AG04450 (cell line): ENCODE measurements around the gene SMARCC2. TPM values are rescaled to one million over a fixed set of nuclear protein-coding genes. Genes with fewer than 3 reads are reported as not detected.
"Not testable (repeated sequence)": the region's sequence is repeated elsewhere in the genome, so short reads cannot be mapped to it uniquely, and the experiment has no call there.

Experiments used
- CTCF ChIA-PET: fragments of 300-600, 350-600 bp; formaldehyde crosslinking; extraction: SDS; loops from one replicate; lab custom pipeline; 2022; ENCODE audit warnings: antibody characterized with exemption, inconsistent platforms; lab: Charles Lee
- POLR2A ChIA-PET: fragments of 350-600 bp; formaldehyde crosslinking; extraction: SDS; loops from one replicate; lab custom pipeline; 2021; ENCODE audit warnings: antibody characterized with exemption, inconsistent platforms; lab: Yijun Ruan, JAX
- DNase-seq: peaks from one replicate; pipeline ENCODE4 v3.0.0-alpha.2; 2011; ENCODE audit warnings: low read depth, low spot score
- H3K27ac ChIP-seq: one replicate; pipeline ENCODE4 v1.5.1; 2012; ENCODE audit warnings: low read depth, low read length, control low read depth
- H3K27me3 ChIP-seq: one replicate; pipeline ENCODE4 v1.6.0; 2012; ENCODE audit warnings: low read length; ENCODE audit not compliant: control insufficient read depth, insufficient read depth
- H3K4me3 ChIP-seq: 2 replicates; pipeline ENCODE4 v1.5.1; 2011; ENCODE audit warnings: mild to moderate bottlenecking, low read depth, low read length, control low read depth
- H3K9me3 ChIP-seq: 2 replicates; pipeline ENCODE4 v1.5.1; 2012; ENCODE audit warnings: low read length; ENCODE audit not compliant: control insufficient read depth, insufficient read depth
- polyA plus RNA-seq: library from polyadenylated mRNA; depleted of rRNA; stranded (reverse); fragments of >200 nt; gene quantifications from 2 replicates; pipeline ENCODE4 v1.2.3, GENCODE V29; 2011
- TF ChIP-seq, protein P1 (sequence below): IDR thresholded peaks from 2 replicates; pipeline ENCODE4 v1.5.1; 2011; ENCODE audit warnings: low read depth, low read length, control low read depth, inconsistent platforms

Gene SMARCC2
- polyA plus RNA-seq, 1 experiment = 90.2 TPM

DNA sequence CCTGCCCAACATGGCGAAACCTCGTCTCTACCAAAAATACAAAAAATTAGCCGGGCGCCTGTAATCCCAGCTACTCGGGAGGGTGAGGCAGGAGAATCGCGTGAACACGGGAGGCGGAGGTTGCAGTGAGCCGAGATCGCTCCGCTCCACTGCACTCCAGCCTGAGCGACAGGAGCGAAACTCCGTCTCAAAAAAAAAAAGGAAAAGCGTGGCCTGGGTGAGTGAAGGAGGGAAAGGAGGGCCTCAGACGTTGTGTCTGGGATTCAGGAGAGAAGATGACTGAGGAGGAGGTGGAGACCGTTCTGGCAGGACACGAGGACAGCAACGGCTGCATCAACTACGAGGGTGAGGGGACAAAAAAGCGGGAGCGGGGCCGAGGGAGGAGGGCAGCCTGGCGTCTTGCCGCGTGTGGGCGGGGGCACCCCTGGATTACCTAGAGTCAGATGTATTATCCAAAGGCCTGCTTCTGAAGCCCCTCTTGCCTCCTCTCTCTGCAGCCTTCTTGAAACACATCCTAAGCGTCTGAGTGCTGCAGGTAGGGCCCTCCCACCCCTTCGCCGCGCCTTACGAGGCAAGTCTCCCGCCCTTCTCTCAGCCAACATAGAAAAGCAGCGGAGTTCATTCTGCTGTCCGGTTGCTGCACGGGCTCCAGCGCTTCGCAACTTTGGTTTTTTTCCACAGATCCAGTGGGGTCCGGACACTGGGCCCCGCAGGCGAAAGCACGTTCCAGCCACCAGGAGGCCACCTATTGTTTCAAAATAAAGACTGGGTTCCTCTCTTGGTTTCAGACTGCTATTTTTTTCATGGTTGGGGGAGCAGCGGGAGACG is 31.9 kb downstream of the SMARCC2 start:
- Histone ChIP-seq H3K4me3 (peak overlapping the region; percentile 99), H3K27ac (peak overlapping the region; percentile 95), H3K27me3 (no peaks in the 10 kb centered on the region), H3K9me3 (no peaks in the 10 kb centered on the region)
- peak; percentile 64 for DNase-seq
- CTCF ChIA-PET = interaction anchor here (0.7 to 1.1 kb wide), 6 partner anchors 13 to 38 kb away, joined by 3 to 6 read pairs (median 4); partner anchors contain the start of gene SMARCC2
- TF ChIP-seq, protein P1, sequence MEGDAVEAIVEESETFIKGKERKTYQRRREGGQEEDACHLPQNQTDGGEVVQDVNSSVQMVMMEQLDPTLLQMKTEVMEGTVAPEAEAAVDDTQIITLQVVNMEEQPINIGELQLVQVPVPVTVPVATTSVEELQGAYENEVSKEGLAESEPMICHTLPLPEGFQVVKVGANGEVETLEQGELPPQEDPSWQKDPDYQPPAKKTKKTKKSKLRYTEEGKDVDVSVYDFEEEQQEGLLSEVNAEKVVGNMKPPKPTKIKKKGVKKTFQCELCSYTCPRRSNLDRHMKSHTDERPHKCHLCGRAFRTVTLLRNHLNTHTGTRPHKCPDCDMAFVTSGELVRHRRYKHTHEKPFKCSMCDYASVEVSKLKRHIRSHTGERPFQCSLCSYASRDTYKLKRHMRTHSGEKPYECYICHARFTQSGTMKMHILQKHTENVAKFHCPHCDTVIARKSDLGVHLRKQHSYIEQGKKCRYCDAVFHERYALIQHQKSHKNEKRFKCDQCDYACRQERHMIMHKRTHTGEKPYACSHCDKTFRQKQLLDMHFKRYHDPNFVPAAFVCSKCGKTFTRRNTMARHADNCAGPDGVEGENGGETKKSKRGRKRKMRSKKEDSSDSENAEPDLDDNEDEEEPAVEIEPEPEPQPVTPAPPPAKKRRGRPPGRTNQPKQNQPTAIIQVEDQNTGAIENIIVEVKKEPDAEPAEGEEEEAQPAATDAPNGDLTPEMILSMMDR = peak; percentile 80
- POLR2A ChIA-PET = interaction anchor here (0.7 to 2.6 kb wide), 6 partner anchors 29 to 113 kb away, joined by 4 to 28 read pairs (median 6); partner anchors contain the start of genes ESYT1, RNF41 and ZC3H10

DNA sequence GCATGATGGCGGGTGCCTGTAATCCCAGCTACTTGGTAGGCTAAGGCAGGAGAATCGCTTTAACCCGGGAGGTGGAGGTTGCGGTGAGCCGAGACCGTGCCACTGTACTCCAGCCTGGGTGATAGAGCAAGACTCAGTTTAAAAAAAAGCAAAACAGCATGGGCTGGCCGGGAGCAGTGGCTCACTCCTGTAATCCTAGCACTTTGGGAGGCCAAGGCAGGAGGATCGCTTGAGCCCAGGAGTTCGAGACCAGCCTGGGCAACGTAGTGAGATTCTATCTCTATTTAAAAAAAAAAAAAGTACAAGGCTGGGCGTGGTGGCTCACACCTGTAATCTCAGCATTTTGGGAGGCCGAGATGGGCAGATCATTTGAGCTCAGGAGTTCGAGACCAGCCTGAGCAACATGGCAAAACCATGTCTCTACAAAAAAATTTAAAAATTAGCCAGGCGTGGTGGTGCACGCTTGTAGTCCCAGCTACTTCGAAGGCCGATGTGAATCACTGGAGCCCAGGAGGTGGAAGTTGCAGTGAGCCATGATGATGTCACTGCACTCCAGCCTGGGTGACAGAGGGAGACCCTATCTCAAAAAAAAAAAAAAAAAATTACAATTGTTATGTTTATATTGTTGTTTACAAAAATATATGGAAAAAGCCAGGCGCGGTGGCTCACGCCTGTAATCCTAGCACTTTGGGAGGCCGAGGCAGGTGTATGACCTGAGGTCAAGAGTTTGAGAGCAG is 32.7 kb downstream of the SMARCC2 start:
- H3K27me3 ChIP-seq, H3K9me3 ChIP-seq, DNase-seq: not testable (repeated sequence)
- Histone ChIP-seq H3K27ac (peak overlapping the region; percentile 95), H3K4me3 (peak overlapping the region; percentile 99)
- CTCF ChIA-PET = interaction anchor here (0.7 to 1.1 kb wide), 6 partner anchors 12 to 38 kb away, joined by 3 to 6 read pairs (median 4); partner anchors contain the start of gene SMARCC2
- POLR2A ChIA-PET = interaction anchor here (0.7 kb wide), 1 partner anchor 113 kb away, joined by 4 read pairs; no protein-coding TSS in a partner anchor

DNA sequence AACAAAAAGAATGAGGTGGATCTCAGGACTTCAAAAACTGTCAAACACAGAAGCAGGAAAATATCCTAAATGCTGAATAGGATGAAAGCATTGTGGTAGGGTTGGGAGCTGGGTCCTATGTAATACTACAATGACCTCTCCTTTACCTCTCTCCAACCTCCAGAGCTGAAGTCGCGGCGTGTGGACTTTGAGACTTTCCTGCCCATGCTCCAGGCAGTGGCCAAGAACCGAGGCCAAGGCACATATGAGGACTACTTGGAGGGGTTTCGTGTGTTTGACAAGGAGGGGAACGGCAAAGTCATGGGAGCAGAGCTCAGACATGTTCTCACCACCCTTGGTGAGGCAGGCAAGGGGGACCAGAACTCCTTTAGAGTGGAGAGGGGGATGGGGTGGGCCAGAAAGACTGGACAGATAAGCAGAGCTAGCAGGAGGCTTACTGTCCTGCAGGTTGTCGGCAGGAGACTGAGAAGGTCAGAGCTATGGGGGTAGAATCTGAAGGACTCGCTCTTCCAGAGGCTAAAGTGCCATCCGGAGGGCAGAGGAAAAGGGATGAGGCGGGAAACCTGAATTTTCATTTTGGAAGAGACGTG is 33.9 kb downstream of the SMARCC2 start:
- H3K27ac ChIP-seq = no peak overlapping the region
- no peaks in the 10 kb centered on the region for H3K27me3 ChIP-seq
- no peak for DNase-seq
- CTCF ChIA-PET = interaction anchor here (1.4 kb wide), 1 partner anchor 34 kb away, joined by 5 read pairs; the partner anchor contains the start of gene SMARCC2
- H3K9me3 ChIP-seq = no peaks in the 10 kb centered on the region
- TF ChIP-seq, protein P1 = no peak
- H3K4me3 ChIP-seq = no peak overlapping the region
- POLR2A ChIA-PET = interaction anchor here (0.6 to 1.3 kb wide), 4 partner anchors 28 to 87 kb away, joined by 3 to 8 read pairs (median 4); no protein-coding TSS in a partner anchor

DNA sequence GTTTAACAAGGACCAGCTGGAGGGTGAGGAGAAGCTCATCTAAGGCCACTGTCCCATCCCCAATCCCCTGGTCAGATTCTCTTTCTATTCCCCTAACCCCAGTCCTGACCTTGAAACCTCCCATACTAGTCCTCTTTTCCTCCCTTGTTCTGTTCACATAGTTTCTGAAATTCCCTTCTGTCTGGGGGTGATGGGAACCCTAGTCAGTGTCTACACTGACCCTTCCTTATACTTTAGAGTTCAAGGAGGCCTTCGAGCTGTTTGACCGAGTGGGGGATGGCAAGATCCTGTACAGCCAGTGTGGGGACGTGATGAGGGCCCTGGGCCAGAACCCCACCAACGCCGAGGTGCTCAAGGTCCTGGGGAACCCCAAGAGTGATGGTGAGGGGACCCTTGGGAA is 34.5 kb downstream of the SMARCC2 start:
- no peaks in the 10 kb centered on the region for H3K27me3 ChIP-seq
- no peak overlapping the region for H3K4me3 ChIP-seq
- H3K9me3 ChIP-seq = no peaks in the 10 kb centered on the region
- no peak for DNase-seq
- TF ChIP-seq, protein P1 = no peak
- H3K27ac ChIP-seq = no peak overlapping the region
- POLR2A ChIA-PET = interaction anchor here (0.6 to 1.3 kb wide), 3 partner anchors 33 to 88 kb away, joined by 3 to 4 read pairs (median 3); no protein-coding TSS in a partner anchor
- CTCF ChIA-PET = interaction anchor here (0.9 to 1.4 kb wide), 3 partner anchors 35 to 416 kb away, joined by 3 to 8 read pairs (median 5); partner anchors contain the start of genes RNF41 and SMARCC2
